ENCODE results near the gene TEKT1.

- no peak for TF ChIP-seq CTCF (IDR thresholded peaks at IDR 0.05)
- no peak for TF ChIP-seq POLR2A (IDR thresholded peaks at IDR 0.05)
- TF ChIP-seq POLR2AphosphoS5 (IDR thresholded peaks at IDR 0.05) = no peak
- no peak for TF ChIP-seq EP300 (IDR thresholded peaks at IDR 0.05)
Measured at GRCh38 chr17:6800422-6801027, 31.0 kb downstream of the TEKT1 start.
